AG04449 (cell line): ENCODE measurements around the gene SORBS1.

Experiments used
- CTCF ChIA-PET: fragments of 350-600 bp; formaldehyde crosslinking; extraction: SDS; loops from one replicate; lab custom pipeline; 2021; ENCODE audit warnings: antibody characterized with exemption; lab: Yijun Ruan, JAX
- POLR2A ChIA-PET: fragments of 400-600, 350-600 bp; formaldehyde crosslinking; extraction: SDS; loops from one replicate; lab custom pipeline; 2020; ENCODE audit warnings: antibody characterized with exemption, inconsistent platforms; lab: Yijun Ruan, JAX
- DNase-seq: peaks from one replicate; pipeline ENCODE4 v3.0.0-alpha.2; 2010; ENCODE audit warnings: low read depth, low spot score
- H3K4me3 ChIP-seq: 2 replicates; pipeline ENCODE4 v1.5.1; 2011; ENCODE audit warnings: low read depth, mild to moderate bottlenecking, control low read depth, low read length
- TF ChIP-seq, protein P1 (sequence below): IDR thresholded peaks from one replicate; pipeline ENCODE4 v1.5.1; 2011; ENCODE audit warnings: mild to moderate bottlenecking, moderate library complexity, low read length, control low read depth, inconsistent platforms; ENCODE audit not compliant: insufficient read depth; ENCODE audit errors: missing control alignments

Gene SORBS1

DNA sequence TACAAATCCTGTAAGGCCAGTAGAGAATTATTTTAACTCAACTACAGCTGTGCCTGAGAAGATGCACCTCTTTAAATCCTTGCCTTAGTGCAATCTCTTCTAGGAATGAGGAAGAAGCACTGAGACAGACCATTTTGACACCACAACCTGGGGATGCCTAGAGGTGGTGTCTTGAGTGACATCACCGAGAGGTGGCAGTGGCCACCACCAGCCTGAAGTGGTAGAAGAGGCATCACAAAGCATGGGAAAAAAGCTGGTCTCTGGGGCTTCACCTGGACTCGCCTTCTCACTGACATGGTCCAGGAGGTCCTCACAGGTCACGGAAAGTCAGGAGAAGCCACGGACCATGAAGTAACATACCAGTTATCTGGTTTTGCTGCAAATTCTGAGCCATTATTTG lies 171.2 kb downstream of the SORBS1 start:
- CTCF ChIA-PET: interaction anchor here (0.7 to 1.3 kb wide), 2 partner anchors 15 to 146 kb away, joined by 3 read pairs; no protein-coding TSS in a partner anchor
- POLR2A ChIA-PET: no interaction called here

DNA sequence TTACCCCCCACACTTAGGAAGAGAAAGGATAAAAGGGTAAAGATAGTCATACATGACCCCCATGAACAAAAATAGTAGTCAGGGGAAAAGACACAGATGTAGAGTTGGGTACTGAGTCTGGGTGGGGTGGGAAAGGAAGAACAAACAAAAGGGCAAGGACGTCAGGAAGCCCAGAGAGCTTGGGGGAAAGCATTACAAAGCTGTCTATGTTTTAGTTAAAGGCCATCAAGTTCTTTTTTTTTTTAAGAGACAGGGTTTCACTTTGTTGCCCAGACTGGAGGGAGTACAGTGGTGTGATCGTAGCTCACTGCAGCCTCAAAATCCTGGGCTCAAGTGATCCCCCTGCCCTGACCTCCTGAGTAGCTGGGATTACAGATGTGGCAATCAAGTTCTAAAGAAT lies 172.0 kb downstream of the SORBS1 start:
- DNase-seq: no peak
- CTCF ChIA-PET: interaction anchor here (0.9 to 1.8 kb wide), 5 partner anchors 12 to 146 kb away, joined by 3 to 7 read pairs (median 4); no protein-coding TSS in a partner anchor
- POLR2A ChIA-PET: no interaction called here
- TF ChIP-seq, protein P1, sequence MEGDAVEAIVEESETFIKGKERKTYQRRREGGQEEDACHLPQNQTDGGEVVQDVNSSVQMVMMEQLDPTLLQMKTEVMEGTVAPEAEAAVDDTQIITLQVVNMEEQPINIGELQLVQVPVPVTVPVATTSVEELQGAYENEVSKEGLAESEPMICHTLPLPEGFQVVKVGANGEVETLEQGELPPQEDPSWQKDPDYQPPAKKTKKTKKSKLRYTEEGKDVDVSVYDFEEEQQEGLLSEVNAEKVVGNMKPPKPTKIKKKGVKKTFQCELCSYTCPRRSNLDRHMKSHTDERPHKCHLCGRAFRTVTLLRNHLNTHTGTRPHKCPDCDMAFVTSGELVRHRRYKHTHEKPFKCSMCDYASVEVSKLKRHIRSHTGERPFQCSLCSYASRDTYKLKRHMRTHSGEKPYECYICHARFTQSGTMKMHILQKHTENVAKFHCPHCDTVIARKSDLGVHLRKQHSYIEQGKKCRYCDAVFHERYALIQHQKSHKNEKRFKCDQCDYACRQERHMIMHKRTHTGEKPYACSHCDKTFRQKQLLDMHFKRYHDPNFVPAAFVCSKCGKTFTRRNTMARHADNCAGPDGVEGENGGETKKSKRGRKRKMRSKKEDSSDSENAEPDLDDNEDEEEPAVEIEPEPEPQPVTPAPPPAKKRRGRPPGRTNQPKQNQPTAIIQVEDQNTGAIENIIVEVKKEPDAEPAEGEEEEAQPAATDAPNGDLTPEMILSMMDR: no peak
- no peak overlapping the region for H3K4me3 ChIP-seq

More for the DNA sequence above, 171.2 kb downstream of the SORBS1 start:
- H3K4me3 ChIP-seq: no peak overlapping the region
- TF ChIP-seq, protein P1: no peak
- DNase-seq: no peak

DNA sequence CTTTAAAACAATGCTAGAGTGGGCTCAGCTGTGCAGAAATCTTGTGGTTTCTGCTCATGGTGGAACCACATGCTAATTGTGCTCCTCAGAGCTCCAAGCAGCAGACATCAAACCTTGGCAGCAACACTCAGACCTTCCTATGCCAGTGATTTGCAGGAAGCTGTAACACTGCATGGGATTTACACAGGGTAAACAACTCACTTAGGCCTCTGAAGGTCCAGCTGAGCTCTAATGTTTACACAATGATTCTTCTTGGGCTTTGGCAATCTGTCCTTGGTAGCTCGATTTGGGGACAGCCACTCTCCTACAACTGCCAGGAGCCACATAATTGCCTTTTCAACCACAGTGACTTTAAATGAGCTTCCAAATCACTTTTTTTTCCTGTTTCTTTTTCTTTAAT lies 172.6 kb downstream of the SORBS1 start:
- ChIA-PET CTCF (interaction anchor here (0.9 to 1.8 kb wide), 4 partner anchors 11 to 16 kb away, joined by 3 to 7 read pairs (median 4); no protein-coding TSS in a partner anchor), POLR2A (no interaction called here)
- H3K4me3 ChIP-seq: no peak overlapping the region
- DNase-seq: no peak
- TF ChIP-seq, protein P1: no peak

DNA sequence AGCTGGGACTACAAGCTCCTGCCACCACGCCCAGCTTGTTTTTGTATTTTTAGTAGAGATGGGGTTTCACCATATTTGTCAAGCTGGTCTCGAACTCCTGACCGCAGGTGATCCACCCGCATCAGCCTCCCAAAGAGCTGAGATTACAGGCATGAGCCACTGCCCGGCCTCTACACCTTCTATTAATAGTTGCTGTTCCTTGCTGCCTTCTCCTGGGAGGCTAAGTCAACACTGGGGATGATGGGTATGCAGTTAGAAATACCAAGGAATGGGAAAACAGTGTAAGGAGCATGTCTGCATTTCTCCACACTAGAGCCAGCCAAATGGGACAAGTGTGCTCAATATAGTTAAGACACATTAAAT lies 173.1 kb downstream of the SORBS1 start:
- ChIA-PET POLR2A (no interaction called here), CTCF (interaction anchor here (0.9 to 1.8 kb wide), 3 partner anchors 11 to 15 kb away, joined by 3 to 7 read pairs (median 5); no protein-coding TSS in a partner anchor)
- no peak for DNase-seq
- no peak overlapping the region for H3K4me3 ChIP-seq
- TF ChIP-seq, protein P1: no peak

DNA sequence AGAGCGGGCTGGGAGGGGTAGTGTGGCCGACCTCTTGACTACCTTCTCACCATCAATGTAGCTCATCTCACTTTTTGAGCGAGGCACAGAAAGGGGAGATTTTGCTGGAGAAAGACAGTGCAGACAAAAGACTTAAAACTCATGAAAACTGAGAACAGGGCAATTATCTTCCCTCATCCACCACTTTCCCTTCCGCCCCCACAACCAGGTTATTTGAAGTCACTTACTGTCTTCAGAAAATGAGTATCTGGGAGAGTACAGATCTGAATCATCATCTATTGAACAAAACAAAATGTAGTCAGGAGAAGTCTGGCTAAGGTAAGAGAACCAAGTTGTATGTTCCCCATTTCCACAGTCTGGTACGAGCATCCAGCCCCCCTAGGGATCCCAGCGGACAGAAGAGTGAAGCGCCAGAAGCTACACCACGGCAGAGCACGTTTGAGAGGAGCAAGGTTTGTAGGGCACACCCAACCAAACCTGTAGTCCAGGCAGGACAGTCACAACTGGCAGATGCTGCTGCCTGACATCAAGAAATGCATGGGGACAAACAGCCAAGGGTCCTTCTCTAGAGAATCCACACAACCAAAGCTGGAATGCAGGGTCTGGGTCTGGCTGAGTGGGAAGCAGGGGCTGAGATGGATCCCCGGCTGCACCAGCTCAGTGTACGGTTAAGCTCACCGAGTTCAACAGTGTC lies 177.0 kb downstream of the SORBS1 start:
- TF ChIP-seq, protein P1: no peak
- CTCF ChIA-PET: interaction anchor here (1.0 to 1.7 kb wide), 4 partner anchors 10 to 23 kb away, joined by 3 to 8 read pairs (median 3); no protein-coding TSS in a partner anchor
- DNase-seq: no peak
- POLR2A ChIA-PET: no interaction called here
- no peak overlapping the region for H3K4me3 ChIP-seq

DNA sequence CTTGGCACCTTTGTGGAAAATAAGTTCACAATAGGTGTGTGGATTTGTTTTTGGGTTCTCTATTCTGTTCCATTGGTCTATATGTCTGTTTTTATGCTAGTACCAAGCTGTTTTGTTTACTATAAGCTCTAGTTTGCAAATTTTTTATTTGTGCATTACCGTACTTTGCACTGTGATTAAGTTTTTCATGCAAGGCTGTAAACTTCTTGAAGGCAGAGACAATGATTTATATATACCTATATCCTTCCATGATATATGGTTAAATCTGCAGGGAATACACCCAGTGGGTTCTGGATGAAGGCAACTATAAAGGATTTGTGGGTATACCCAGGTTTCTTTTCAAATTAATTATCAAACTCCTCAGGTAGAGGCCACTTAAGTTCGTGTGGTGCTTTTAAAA lies 178.6 kb downstream of the SORBS1 start:
- no peak overlapping the region for H3K4me3 ChIP-seq
- TF ChIP-seq, protein P1: no peak
- ChIA-PET POLR2A (interaction anchor here (0.7 kb wide), 1 partner anchor 172 kb away, joined by 3 read pairs; no protein-coding TSS in a partner anchor), CTCF (interaction anchor here (1.0 kb wide), 2 partner anchors 8 to 11 kb away, joined by 3 read pairs; no protein-coding TSS in a partner anchor)
- no peak for DNase-seq
